ENCODE results near the gene HERPUD2. TPM values are rescaled to one million over a fixed set of nuclear protein-coding genes. Genes with fewer than 3 reads are reported as not detected.

The HERPUD2 gene
- total RNA-seq (10 to 100 TPM; 24.7 to 26.4 TPM), polyA plus RNA-seq (10 to 100 TPM; 17.0 to 17.5 TPM)
- long read RNA-seq, donor 1, transcript HERPUD2-201 (9 exons, 2,474 nt): minor isoform, 7 of 59 reads
- long read RNA-seq, donor 1, transcript HERPUD2-202 (8 exons, 3,057 nt): major isoform, 29 of 59 reads
- long read RNA-seq, donor 1, partial matches to known transcripts: 8 of 59 reads
- long read RNA-seq, donor 1, other reads (novel, unspliced or antisense): 15 of 59 reads
- long read RNA-seq, donor 2, transcript HERPUD2-201 (9 exons, 2,474 nt): minor isoform, 8 of 27 reads
- long read RNA-seq, donor 2, transcript HERPUD2-202 (8 exons, 3,057 nt): major isoform, 13 of 27 reads
- long read RNA-seq, donor 2, partial matches to known transcripts: 0 of 27 reads
- long read RNA-seq, donor 2, other reads (novel, unspliced or antisense): 6 of 27 reads

- DNase-seq: peak; percentile 96 to 97
- Histone ChIP-seq H3K27me3 (ENCODE audit: control insufficient read depth in 1 of 2, insufficient read depth in 2 of 2, low read length in 1 of 2) (no peaks in the 10 kb centered on the region), H3K4me1 (ENCODE audit: control insufficient read depth in 1 of 2, insufficient read depth in 2 of 2, low read length in 2 of 2) (peaks cover 0 to 6% of the 10 kb centered on the region in 2 donors), H3K4me3 (ENCODE audit: low read length in 2 of 2) (peak within 1 kb of the TSS; percentile 90), H3K9me3 (ENCODE audit: control insufficient read depth, low read length) (no peaks in the 10 kb centered on the region), H3K27ac (ENCODE audit: low read depth in 1 of 2, low read length in 2 of 2) (peak within 1 kb of the TSS; percentile 37 to 44), H3K36me3 (ENCODE audit: control insufficient read depth in 1 of 2, insufficient read depth in 2 of 2, low read length in 1 of 2) (no peaks in the 10 kb centered on the region)
- 0% methylated on average over 49 to 68 of the region's 68 CpGs for WGBS, 2 donors
- peak; percentile 98 for ATAC-seq (ENCODE audit: low FRiP score)
- intact Hi-C loops (cut with DNase I): loop anchor here in 1 of 2 donors (10.0 kb wide), 1 partner anchor 290 kb away; no protein-coding TSS in a partner anchor
These were observed at the start of gene HERPUD2 for GRCh38 chr7:35694784-35695472. Gene HERPUD2, minus strand, starts transcription at chr7:35695135. Its CDS starts 805 bp downstream, at chr7:35694330.

- Histone ChIP-seq H3K27ac (ENCODE audit: low read depth in 1 of 2, low read length in 2 of 2) (no peak overlapping the region), H3K4me3 (ENCODE audit: low read length in 2 of 2) (no peak overlapping the region), H3K9me3 (ENCODE audit: control insufficient read depth, low read length) (no peaks in the 10 kb centered on the region), H3K36me3 (ENCODE audit: control insufficient read depth in 1 of 2, insufficient read depth in 2 of 2, low read length in 1 of 2) (no peaks in the 10 kb centered on the region), H3K4me1 (ENCODE audit: control insufficient read depth in 1 of 2, insufficient read depth in 2 of 2, low read length in 2 of 2) (no peaks in the 10 kb centered on the region), H3K27me3 (ENCODE audit: control insufficient read depth in 1 of 2, insufficient read depth in 2 of 2, low read length in 1 of 2) (no peaks in the 10 kb centered on the region)
- intact Hi-C loops (cut with DNase I): no loop called here
- ATAC-seq (ENCODE audit: low FRiP score): no peak
- 95% methylated on average over 3 of the region's 3 CpGs for WGBS, 2 donors
- no peak for DNase-seq
These were observed 44.0 kb upstream of the HERPUD2 start for GRCh38 chr7:35738889-35739288.

- Histone ChIP-seq H3K36me3 (ENCODE audit: control insufficient read depth in 1 of 2, insufficient read depth in 2 of 2, low read length in 1 of 2) (no peaks in the 10 kb centered on the region), H3K9me3 (ENCODE audit: control insufficient read depth, low read length) (no peaks in the 10 kb centered on the region), H3K4me3 (ENCODE audit: low read length in 2 of 2) (no peak overlapping the region), H3K27ac (ENCODE audit: low read depth in 1 of 2, low read length in 2 of 2) (no peak overlapping the region), H3K27me3 (ENCODE audit: control insufficient read depth in 1 of 2, insufficient read depth in 2 of 2, low read length in 1 of 2) (no peaks in the 10 kb centered on the region), H3K4me1 (ENCODE audit: control insufficient read depth in 1 of 2, insufficient read depth in 2 of 2, low read length in 2 of 2) (no peaks in the 10 kb centered on the region)
- no peak for ATAC-seq (ENCODE audit: low FRiP score)
- DNase-seq: no peak
- intact Hi-C loops (cut with DNase I): no loop called here
- WGBS, 2 donors: 98 to 100% methylated on average over 1 of the region's 1 CpG
These were observed 41.8 kb upstream of the HERPUD2 start for GRCh38 chr7:35736725-35737124.

- no peak for ATAC-seq (ENCODE audit: low FRiP score)
- no peak overlapping the region for H3K27ac ChIP-seq (ENCODE audit: low read depth in 1 of 2, low read length in 2 of 2)
- 80 to 84% methylated on average over 3 of the region's 3 CpGs for WGBS, 2 donors
These were observed 40.5 kb upstream of the HERPUD2 start for GRCh38 chr7:35735396-35735795.

GRCh38 chr7:35734001-35734483 is 39.1 kb upstream of the HERPUD2 start:
- no peaks in the 10 kb centered on the region for H3K4me1 ChIP-seq (ENCODE audit: control insufficient read depth in 1 of 2, insufficient read depth in 2 of 2, low read length in 2 of 2)
- no peak overlapping the region for H3K4me3 ChIP-seq (ENCODE audit: low read length in 2 of 2)
- no peak for ATAC-seq (ENCODE audit: low FRiP score)
- H3K36me3 ChIP-seq (ENCODE audit: control insufficient read depth in 1 of 2, insufficient read depth in 2 of 2, low read length in 1 of 2): no peaks in the 10 kb centered on the region
- intact Hi-C loops (cut with DNase I): no loop called here
- 47 to 56% methylated on average over 5 of the region's 5 CpGs for WGBS, 2 donors
- no peak overlapping the region for H3K27ac ChIP-seq (ENCODE audit: low read depth in 1 of 2, low read length in 2 of 2)
- no peaks in the 10 kb centered on the region for H3K9me3 ChIP-seq (ENCODE audit: control insufficient read depth, low read length)
- DNase-seq: no peak
- H3K27me3 ChIP-seq (ENCODE audit: control insufficient read depth in 1 of 2, insufficient read depth in 2 of 2, low read length in 1 of 2): no peaks in the 10 kb centered on the region

More at GRCh38 chr7:35735396-35735795, 40.5 kb upstream of the HERPUD2 start:
- Histone ChIP-seq H3K36me3 (ENCODE audit: control insufficient read depth in 1 of 2, insufficient read depth in 2 of 2, low read length in 1 of 2) (no peaks in the 10 kb centered on the region), H3K4me1 (ENCODE audit: control insufficient read depth in 1 of 2, insufficient read depth in 2 of 2, low read length in 2 of 2) (no peaks in the 10 kb centered on the region), H3K4me3 (ENCODE audit: low read length in 2 of 2) (no peak overlapping the region), H3K27me3 (ENCODE audit: control insufficient read depth in 1 of 2, insufficient read depth in 2 of 2, low read length in 1 of 2) (no peaks in the 10 kb centered on the region), H3K9me3 (ENCODE audit: control insufficient read depth, low read length) (no peaks in the 10 kb centered on the region)
- intact Hi-C loops (cut with DNase I): no loop called here
- DNase-seq: no peak

- intact Hi-C loops (cut with DNase I): no loop called here
- no peak overlapping the region for H3K4me3 ChIP-seq (ENCODE audit: low read length in 2 of 2)
- DNase-seq: no peak
- no peaks in the 10 kb centered on the region for H3K4me1 ChIP-seq (ENCODE audit: control insufficient read depth in 1 of 2, insufficient read depth in 2 of 2, low read length in 2 of 2)
- no peaks in the 10 kb centered on the region for H3K27me3 ChIP-seq (ENCODE audit: control insufficient read depth in 1 of 2, insufficient read depth in 2 of 2, low read length in 1 of 2)
- H3K27ac ChIP-seq (ENCODE audit: low read depth in 1 of 2, low read length in 2 of 2): no peak overlapping the region
- H3K36me3 ChIP-seq (ENCODE audit: control insufficient read depth in 1 of 2, insufficient read depth in 2 of 2, low read length in 1 of 2): no peaks in the 10 kb centered on the region
- ATAC-seq (ENCODE audit: low FRiP score): no peak
- 96 to 97% methylated on average over 3 of the region's 3 CpGs for WGBS, 2 donors
- H3K9me3 ChIP-seq (ENCODE audit: control insufficient read depth, low read length): no peaks in the 10 kb centered on the region
These were observed 36.4 kb upstream of the HERPUD2 start for GRCh38 chr7:35731349-35731748.

- Histone ChIP-seq H3K27me3 (ENCODE audit: control insufficient read depth in 1 of 2, insufficient read depth in 2 of 2, low read length in 1 of 2) (no peaks in the 10 kb centered on the region), H3K4me3 (ENCODE audit: low read length in 2 of 2) (no peak overlapping the region), H3K4me1 (ENCODE audit: control insufficient read depth in 1 of 2, insufficient read depth in 2 of 2, low read length in 2 of 2) (no peaks in the 10 kb centered on the region), H3K27ac (ENCODE audit: low read depth in 1 of 2, low read length in 2 of 2) (no peak overlapping the region), H3K9me3 (ENCODE audit: control insufficient read depth, low read length) (no peaks in the 10 kb centered on the region), H3K36me3 (ENCODE audit: control insufficient read depth in 1 of 2, insufficient read depth in 2 of 2, low read length in 1 of 2) (no peaks in the 10 kb centered on the region)
- WGBS, 2 donors: 80 to 81% methylated on average over 3 of the region's 3 CpGs
- DNase-seq (no peak), ATAC-seq (ENCODE audit: low FRiP score) (peak; percentile 19)
- intact Hi-C loops (cut with DNase I): no loop called here
These were observed 34.3 kb upstream of the HERPUD2 start for GRCh38 chr7:35729061-35729783.

- Histone ChIP-seq H3K36me3 (ENCODE audit: control insufficient read depth in 1 of 2, insufficient read depth in 2 of 2, low read length in 1 of 2) (no peaks in the 10 kb centered on the region), H3K4me1 (ENCODE audit: control insufficient read depth in 1 of 2, insufficient read depth in 2 of 2, low read length in 2 of 2) (no peaks in the 10 kb centered on the region), H3K9me3 (ENCODE audit: control insufficient read depth, low read length) (no peaks in the 10 kb centered on the region), H3K27ac (ENCODE audit: low read depth in 1 of 2, low read length in 2 of 2) (no peak overlapping the region), H3K27me3 (ENCODE audit: control insufficient read depth in 1 of 2, insufficient read depth in 2 of 2, low read length in 1 of 2) (no peaks in the 10 kb centered on the region), H3K4me3 (ENCODE audit: low read length in 2 of 2) (no peak overlapping the region)
- intact Hi-C loops (cut with DNase I): no loop called here
- ATAC-seq (ENCODE audit: low FRiP score) (no peak), DNase-seq (no peak)
- 35 to 42% methylated on average over 1 of the region's 1 CpG for WGBS, 2 donors
These were observed 33.6 kb upstream of the HERPUD2 start for GRCh38 chr7:35728412-35729060.
